ENCODE results near the gene STX12. TPM values are rescaled to one million over a fixed set of nuclear protein-coding genes. Genes with fewer than 3 reads are reported as not detected.

STX12 gene
- polyA plus RNA-seq, 1 of the 3 experiments (the other 2 are of a cell fraction), result 12.9 TPM

DNA sequence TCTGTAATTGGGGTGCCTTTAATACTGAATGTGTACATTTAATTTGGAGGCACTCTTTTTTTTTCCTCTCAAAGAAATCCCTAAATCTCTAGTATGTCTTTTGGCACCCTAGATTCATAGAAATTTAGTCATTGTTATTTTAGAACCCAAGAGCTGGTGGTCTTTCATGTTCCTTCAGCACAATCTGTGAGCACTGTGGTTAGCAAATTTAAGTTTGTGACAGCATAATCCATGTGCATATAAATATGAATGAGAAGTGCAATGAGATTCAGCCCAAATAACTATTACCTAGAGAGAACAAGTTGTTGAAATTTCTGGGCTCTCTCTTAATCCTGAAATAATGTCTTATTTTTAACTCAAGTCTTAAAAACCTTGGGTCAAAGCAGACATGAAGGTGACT, 62.0 kb downstream of the STX12 start:
- no peak for DNase-seq
- POLR2A ChIA-PET, result no interaction called here
- no peaks in the 10 kb centered on the region for H3K27me3 ChIP-seq (ENCODE audit: insufficient read depth)
- peaks cover 94% of the 10 kb centered on the region for H3K79me2 ChIP-seq (ENCODE audit: insufficient read depth)
- TF ChIP-seq SIN3A (IDR thresholded peaks at IDR 0.05; ENCODE audit: borderline replicate concordance, low read depth, low read length), result no peak
- no peak for TF ChIP-seq GABPA (IDR thresholded peaks at IDR 0.05; ENCODE audit: low read depth)
- TF ChIP-seq MEF2A (IDR thresholded peaks at IDR 0.05; ENCODE audit: borderline replicate concordance, low read depth), result no peak
- TF ChIP-seq NRF1 (IDR thresholded peaks at IDR 0.05; ENCODE audit: low read depth, low read length), result no peak
- no peak for TF ChIP-seq TCF12 (IDR thresholded peaks at IDR 0.05)
- no peak for TF ChIP-seq FOXJ3 (CRISPR knock-in tag; IDR thresholded peaks at IDR 0.05)
- TF ChIP-seq EZH2phosphoT487 (IDR thresholded peaks at IDR 0.05; ENCODE audit: borderline replicate concordance, low read depth), result no peak
- peaks cover 6% of the 10 kb centered on the region for H3F3A ChIP-seq (replicated peaks; ENCODE audit: insufficient read depth)
- no peak overlapping the region for H3K4me3 ChIP-seq (ENCODE audit: low read depth in 2 of 2, low read length in 1 of 2)
- H3K9me3 ChIP-seq, result no peaks in the 10 kb centered on the region
- H3K27ac ChIP-seq (ENCODE audit: low read depth in 2 of 2, low read length in 1 of 2), result no peak overlapping the region
- CTCF ChIA-PET, result interaction anchor here (1.1 to 1.8 kb wide), 3 partner anchors 23 to 109 kb away, joined by 3 to 5 read pairs (median 3); partner anchors contain the start of gene FAM76A
- H3K4me2 ChIP-seq, result no peak overlapping the region
- H4K20me1 ChIP-seq (ENCODE audit: insufficient read depth), result peaks cover 4% of the 10 kb centered on the region
- peaks cover 37 to 54% of the 10 kb centered on the region in 2 experiments for H3K36me3 ChIP-seq (replicated peaks in 1 of 2; ENCODE audit: control insufficient read depth in 1 of 2, insufficient read depth in 2 of 2, low read length in 1 of 2)
- no peak overlapping the region for H2AFZ ChIP-seq (ENCODE audit: low read depth)
- no peak overlapping the region for H3K9ac ChIP-seq
- no peaks in the 10 kb centered on the region for H3K9me2 ChIP-seq
- H3K4me1 ChIP-seq (ENCODE audit: control insufficient read depth in 1 of 2, insufficient read depth in 2 of 2, low read depth in 1 of 2, low read length in 1 of 2), result peaks cover 0 to 9% of the 10 kb centered on the region in 2 experiments; a peak in 2 of 4 replicates

DNA sequence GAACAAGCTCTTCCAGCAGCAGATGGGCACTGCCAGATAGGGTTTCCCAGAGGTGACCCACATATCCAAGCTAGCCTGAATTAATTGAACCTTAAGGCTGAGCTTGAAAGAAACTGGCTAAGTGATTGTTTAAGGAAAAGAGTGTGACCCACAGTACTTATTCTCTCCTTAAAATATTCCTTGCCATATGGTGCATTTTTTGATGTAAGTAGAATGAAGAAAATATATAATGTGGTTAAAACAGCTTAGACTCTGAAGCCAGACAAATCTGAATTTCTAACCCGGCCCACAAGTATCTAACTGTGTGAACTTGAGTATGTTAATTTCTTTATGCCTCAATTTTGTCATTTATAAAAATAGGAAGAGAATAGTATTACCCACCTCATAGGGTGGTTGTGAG, 62.5 kb downstream of the STX12 start:
- TF ChIP-seq POLR2AphosphoS5 (IDR thresholded peaks at IDR 0.05; ENCODE audit: low read depth, low read length) (no peak), GATA2 (CRISPR knock-in tag; IDR thresholded peaks at IDR 0.05) (no peak)
- Histone ChIP-seq H3K27ac (ENCODE audit: low read depth in 2 of 2, low read length in 1 of 2) (no peak overlapping the region), H3K9ac (no peak overlapping the region), H3K4me1 (ENCODE audit: control insufficient read depth in 1 of 2, insufficient read depth in 2 of 2, low read depth in 1 of 2, low read length in 1 of 2) (peaks cover 0 to 9% of the 10 kb centered on the region in 2 experiments; a peak in 2 of 4 replicates), H3K79me2 (ENCODE audit: insufficient read depth) (peaks cover 99% of the 10 kb centered on the region), H3K9me2 (no peaks in the 10 kb centered on the region), H3K36me3 (replicated peaks in 1 of 2; ENCODE audit: control insufficient read depth in 1 of 2, insufficient read depth in 2 of 2, low read length in 1 of 2) (peaks cover 40 to 59% of the 10 kb centered on the region in 2 experiments), H3K4me3 (ENCODE audit: low read depth in 2 of 2, low read length in 1 of 2) (no peak overlapping the region), H3K9me3 (no peaks in the 10 kb centered on the region), H2AFZ (ENCODE audit: low read depth) (no peak overlapping the region), H4K20me1 (ENCODE audit: insufficient read depth) (peaks cover 4% of the 10 kb centered on the region), H3K4me2 (no peak overlapping the region), H3F3A (replicated peaks; ENCODE audit: insufficient read depth) (peaks cover 6% of the 10 kb centered on the region), H3K27me3 (ENCODE audit: insufficient read depth) (no peaks in the 10 kb centered on the region)
- no peak for DNase-seq
- ChIA-PET POLR2A (no interaction called here), CTCF (interaction anchor here (0.9 to 1.8 kb wide), 5 partner anchors 9 to 166 kb away, joined by 3 to 5 read pairs (median 3); partner anchors contain the start of genes FAM76A and STX12)
- 96% methylated on average over 1 of the region's 1 CpG for WGBS (ENCODE audit: low lambda C conversion rate)

DNA sequence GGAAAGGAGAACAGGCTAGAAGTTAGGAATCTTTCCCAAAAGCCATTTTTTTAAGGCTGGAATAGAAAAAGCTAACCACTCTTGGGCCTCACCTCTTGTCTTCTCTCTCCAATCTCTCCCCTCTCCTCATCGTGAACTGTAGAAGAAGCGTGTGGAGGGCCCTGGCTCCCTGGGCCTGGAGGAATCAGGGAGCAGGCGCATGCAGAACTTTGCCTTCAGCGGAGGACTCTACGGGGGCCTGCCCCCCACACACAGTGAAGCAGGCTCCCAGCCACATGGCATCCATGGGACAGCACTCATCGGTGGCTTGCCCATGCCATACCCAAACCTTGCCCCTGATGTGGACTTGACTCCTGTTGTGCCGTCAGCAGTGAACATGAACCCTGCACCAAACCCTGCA, 76.9 kb downstream of the STX12 start:
- no peak for DNase-seq
- H3K9me2 ChIP-seq, result no peaks in the 10 kb centered on the region
- H3K36me3 ChIP-seq (replicated peaks in 1 of 2; ENCODE audit: control insufficient read depth in 1 of 2, insufficient read depth in 2 of 2, low read length in 1 of 2), result peaks cover 27 to 50% of the 10 kb centered on the region in 2 experiments
- H3K27ac ChIP-seq (ENCODE audit: low read depth in 2 of 2, low read length in 1 of 2), result no peak overlapping the region
- H3K9ac ChIP-seq, result no peak overlapping the region
- peaks cover 10% of the 10 kb centered on the region for H3F3A ChIP-seq (replicated peaks; ENCODE audit: insufficient read depth)
- no peaks in the 10 kb centered on the region for H3K79me2 ChIP-seq (ENCODE audit: insufficient read depth)
- no peak overlapping the region for H3K4me3 ChIP-seq (ENCODE audit: low read depth in 2 of 2, low read length in 1 of 2)
- no peaks in the 10 kb centered on the region for H3K27me3 ChIP-seq (ENCODE audit: insufficient read depth)
- H3K4me2 ChIP-seq, result no peak overlapping the region
- WGBS (ENCODE audit: low lambda C conversion rate), result 97% methylated on average over 5 of the region's 7 CpGs
- H3K9me3 ChIP-seq, result no peaks in the 10 kb centered on the region
- ChIA-PET POLR2A (no interaction called here), CTCF (interaction anchor here (1.4 to 3.1 kb wide), 2 partner anchors 8 to 178 kb away, joined by 3 to 17 read pairs; partner anchors contain the start of gene IFI6)
- no peak overlapping the region for H2AFZ ChIP-seq (ENCODE audit: low read depth)
- H3K4me1 ChIP-seq (ENCODE audit: control insufficient read depth in 1 of 2, insufficient read depth in 2 of 2, low read depth in 1 of 2, low read length in 1 of 2), result no peaks in the 10 kb centered on the region
- no peak for TF ChIP-seq FOXM1 (IDR thresholded peaks at IDR 0.05; ENCODE audit: low read depth)
- TF ChIP-seq, protein P1, sequence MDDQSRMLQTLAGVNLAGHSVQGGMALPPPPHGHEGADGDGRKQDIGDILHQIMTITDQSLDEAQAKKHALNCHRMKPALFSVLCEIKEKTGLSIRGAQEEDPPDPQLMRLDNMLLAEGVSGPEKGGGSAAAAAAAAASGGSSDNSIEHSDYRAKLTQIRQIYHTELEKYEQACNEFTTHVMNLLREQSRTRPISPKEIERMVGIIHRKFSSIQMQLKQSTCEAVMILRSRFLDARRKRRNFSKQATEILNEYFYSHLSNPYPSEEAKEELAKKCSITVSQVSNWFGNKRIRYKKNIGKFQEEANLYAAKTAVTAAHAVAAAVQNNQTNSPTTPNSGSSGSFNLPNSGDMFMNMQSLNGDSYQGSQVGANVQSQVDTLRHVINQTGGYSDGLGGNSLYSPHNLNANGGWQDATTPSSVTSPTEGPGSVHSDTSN (IDR thresholded peaks at IDR 0.05), result no peak
- TF ChIP-seq SIN3A (IDR thresholded peaks at IDR 0.05; ENCODE audit: borderline replicate concordance, low read depth, low read length), result no peak
- no peak for TF ChIP-seq POLR2AphosphoS5 (IDR thresholded peaks at IDR 0.05; ENCODE audit: low read depth, low read length)
- no peak for TF ChIP-seq ELF1 (IDR thresholded peaks at IDR 0.05)
- TF ChIP-seq YY1 (IDR thresholded peaks at IDR 0.05; ENCODE audit: low read depth), result no peak
- TF ChIP-seq, protein P2, sequence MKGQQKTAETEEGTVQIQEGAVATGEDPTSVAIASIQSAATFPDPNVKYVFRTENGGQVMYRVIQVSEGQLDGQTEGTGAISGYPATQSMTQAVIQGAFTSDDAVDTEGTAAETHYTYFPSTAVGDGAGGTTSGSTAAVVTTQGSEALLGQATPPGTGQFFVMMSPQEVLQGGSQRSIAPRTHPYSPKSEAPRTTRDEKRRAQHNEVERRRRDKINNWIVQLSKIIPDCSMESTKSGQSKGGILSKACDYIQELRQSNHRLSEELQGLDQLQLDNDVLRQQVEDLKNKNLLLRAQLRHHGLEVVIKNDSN (IDR thresholded peaks at IDR 0.05; ENCODE audit: borderline replicate concordance, low read depth), result no peak
- no peak for TF ChIP-seq TCF12 (IDR thresholded peaks at IDR 0.05)
- no peaks in the 10 kb centered on the region for H4K20me1 ChIP-seq (ENCODE audit: insufficient read depth)

Data from SK-N-SH (cell line).